Neural progenitor cell (in vitro differentiated cells): ENCODE data around the gene PCDHGA12.

Experiments used
- CTCF ChIP-seq: fragments of 200-600 bp; sonication (generic); IDR thresholded peaks from 2 replicates; pipeline ENCODE4 v1.5.1; 2017; ENCODE audit warnings: antibody characterized with exemption, mild to moderate bottlenecking
- EZH2 ChIP-seq: fragments of 200-600 bp; sonication (generic); IDR thresholded peaks from 2 replicates; pipeline ENCODE4 v1.6.1; 2017; ENCODE audit warnings: antibody characterized with exemption, mild to moderate bottlenecking, moderate library complexity
- EZH2phosphoT487 ChIP-seq: fragments of 200-600 bp; sonication (generic); IDR thresholded peaks from 2 replicates; pipeline ENCODE4 v1.6.1; 2017; ENCODE audit warnings: antibody characterized with exemption

DNA sequence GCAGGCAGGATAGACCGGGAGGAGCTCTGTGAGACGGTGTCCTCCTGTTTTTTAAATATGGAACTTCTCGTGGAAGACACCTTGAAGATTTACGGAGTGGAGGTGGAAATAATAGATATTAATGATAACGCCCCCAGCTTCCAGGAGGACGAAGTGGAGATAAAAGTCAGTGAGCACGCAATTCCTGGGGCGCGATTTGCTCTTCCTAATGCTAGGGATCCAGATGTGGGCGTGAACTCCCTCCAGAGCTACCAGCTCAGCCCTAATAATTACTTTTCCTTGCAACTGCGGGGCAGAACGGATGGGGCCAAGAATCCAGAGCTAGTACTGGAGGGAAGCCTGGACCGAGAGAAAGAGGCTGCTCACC is 8.8 kb upstream of the PCDHGA12 start:
- TF ChIP-seq CTCF = no peak
- no peak for TF ChIP-seq EZH2phosphoT487
- TF ChIP-seq EZH2 = no peak
